BJ (cell line): ENCODE results near the gene HLA-DQA1. TPM values are rescaled to one million over a fixed set of nuclear protein-coding genes. Genes with fewer than 3 reads are reported as not detected.

Source experiments
- CTCF ChIA-PET: fragments of 350-600 bp; formaldehyde crosslinking; extraction: SDS; loops from one replicate; lab custom pipeline; 2021; ENCODE audit warnings: antibody characterized with exemption, inconsistent platforms; lab: Yijun Ruan, JAX
- POLR2A ChIA-PET: fragments of 300-600 bp; sonication (Branson Sonifier 250); formaldehyde crosslinking; extraction: SDS; loops from one replicate; lab custom pipeline; 2021; ENCODE audit warnings: antibody characterized with exemption; lab: Charles Lee
- DNase-seq: peaks from one replicate; pipeline ENCODE4 v3.0.0-alpha.2; 2011; ENCODE audit warnings: low read depth
- H3K27me3 ChIP-seq: 2 replicates; pipeline ENCODE4 v1.6.0; 2011; ENCODE audit warnings: low read length; ENCODE audit not compliant: control insufficient read depth, insufficient read depth
- H3K36me3 ChIP-seq: 2 replicates; pipeline ENCODE4 v1.5.1; 2011; ENCODE audit warnings: low read length; ENCODE audit not compliant: control insufficient read depth, insufficient read depth
- H3K4me3 ChIP-seq: 2 replicates; pipeline ENCODE4 v1.5.1; 2011; ENCODE audit warnings: low read depth, mild to moderate bottlenecking, control low read depth, low read length
- polyA plus RNA-seq: library from polyadenylated mRNA; depleted of rRNA; stranded (reverse); fragments of >200 nt; gene quantifications from 2 replicates; pipeline ENCODE4 v1.2.3, GENCODE V29; 2011
- TF ChIP-seq, protein P1 (sequence below): IDR thresholded peaks from 2 replicates; pipeline ENCODE4 v1.5.1; 2011; ENCODE audit warnings: low read depth, mild to moderate bottlenecking, control low read depth, inconsistent platforms, low read length, moderate library complexity; ENCODE audit not compliant: insufficient read depth

Gene HLA-DQA1
- polyA plus RNA-seq, 1 experiment, result not detected

DNA sequence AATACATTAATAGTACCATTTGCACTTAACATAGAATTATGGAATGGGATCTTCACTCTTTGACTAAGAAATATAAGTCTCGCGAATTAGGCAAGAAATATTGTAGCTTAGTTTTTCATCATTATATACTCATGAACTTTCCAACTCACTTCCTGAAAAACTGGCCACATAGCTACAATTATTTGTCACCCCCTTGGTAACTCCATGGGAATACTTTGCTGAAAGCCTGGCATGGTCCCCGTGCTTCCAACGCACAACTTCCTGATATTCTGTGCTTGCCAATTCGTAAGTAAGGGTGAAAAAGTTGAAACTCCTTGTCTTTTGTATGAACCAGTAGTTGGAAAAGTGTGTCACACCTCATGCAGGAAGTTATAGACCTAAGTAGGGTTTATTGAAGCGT, 23.7 kb upstream of the HLA-DQA1 start:
- ChIA-PET CTCF (no interaction called here), POLR2A (no interaction called here)
- DNase-seq, result no peak
- H3K27me3 ChIP-seq, result no peaks in the 10 kb centered on the region
- no peak overlapping the region for H3K4me3 ChIP-seq
- no peaks in the 10 kb centered on the region for H3K36me3 ChIP-seq
- TF ChIP-seq, protein P1, sequence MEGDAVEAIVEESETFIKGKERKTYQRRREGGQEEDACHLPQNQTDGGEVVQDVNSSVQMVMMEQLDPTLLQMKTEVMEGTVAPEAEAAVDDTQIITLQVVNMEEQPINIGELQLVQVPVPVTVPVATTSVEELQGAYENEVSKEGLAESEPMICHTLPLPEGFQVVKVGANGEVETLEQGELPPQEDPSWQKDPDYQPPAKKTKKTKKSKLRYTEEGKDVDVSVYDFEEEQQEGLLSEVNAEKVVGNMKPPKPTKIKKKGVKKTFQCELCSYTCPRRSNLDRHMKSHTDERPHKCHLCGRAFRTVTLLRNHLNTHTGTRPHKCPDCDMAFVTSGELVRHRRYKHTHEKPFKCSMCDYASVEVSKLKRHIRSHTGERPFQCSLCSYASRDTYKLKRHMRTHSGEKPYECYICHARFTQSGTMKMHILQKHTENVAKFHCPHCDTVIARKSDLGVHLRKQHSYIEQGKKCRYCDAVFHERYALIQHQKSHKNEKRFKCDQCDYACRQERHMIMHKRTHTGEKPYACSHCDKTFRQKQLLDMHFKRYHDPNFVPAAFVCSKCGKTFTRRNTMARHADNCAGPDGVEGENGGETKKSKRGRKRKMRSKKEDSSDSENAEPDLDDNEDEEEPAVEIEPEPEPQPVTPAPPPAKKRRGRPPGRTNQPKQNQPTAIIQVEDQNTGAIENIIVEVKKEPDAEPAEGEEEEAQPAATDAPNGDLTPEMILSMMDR, result no peak

- Histone ChIP-seq H3K27me3 (no peaks in the 10 kb centered on the region), H3K36me3 (no peaks in the 10 kb centered on the region), H3K4me3 (no peak overlapping the region)
- ChIA-PET CTCF (no interaction called here), POLR2A (no interaction called here)
- TF ChIP-seq, protein P1, result no peak
- no peak for DNase-seq
Observed at GRCh38 chr6:32614366-32615081, 22.7 kb upstream of the HLA-DQA1 start.

DNA sequence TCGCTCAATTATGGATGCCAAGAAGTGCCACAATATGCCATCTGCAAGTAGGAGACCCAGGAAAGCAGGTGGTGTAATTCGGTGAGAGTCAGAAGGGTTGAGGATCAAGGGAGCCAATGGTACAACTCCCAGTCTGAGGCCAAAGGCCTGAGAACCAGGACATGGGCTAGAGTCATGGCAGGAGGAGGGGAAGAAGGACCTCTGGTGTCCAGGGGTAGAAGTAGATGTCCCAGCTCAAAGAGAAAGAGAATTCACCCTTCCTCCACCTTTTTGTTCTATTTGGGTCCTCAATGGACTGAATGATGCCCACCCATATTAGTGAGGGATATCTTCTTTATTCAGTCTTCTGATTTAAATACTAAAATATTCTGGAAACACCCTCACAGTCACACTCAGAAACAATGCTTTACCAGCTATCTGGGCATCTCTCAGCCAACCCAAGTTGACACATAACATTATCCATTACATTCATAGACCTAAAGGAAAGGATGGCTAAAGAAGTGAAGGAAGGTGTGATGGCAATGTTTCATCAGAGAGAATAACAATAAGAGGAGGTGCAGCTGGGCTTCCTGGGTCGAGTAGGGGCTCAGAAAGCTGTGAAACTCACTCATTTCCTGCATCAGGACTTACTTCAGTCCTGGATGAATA, 21.2 kb upstream of the HLA-DQA1 start:
- no peaks in the 10 kb centered on the region for H3K36me3 ChIP-seq
- no peak for DNase-seq
- H3K27me3 ChIP-seq, result no peaks in the 10 kb centered on the region
- TF ChIP-seq, protein P1, result no peak
- CTCF ChIA-PET, result interaction anchor here (0.7 kb wide), 1 partner anchor 289 kb away, joined by 3 read pairs; no protein-coding TSS in a partner anchor
- H3K4me3 ChIP-seq, result no peak overlapping the region
- POLR2A ChIA-PET, result no interaction called here

GRCh38 chr6:32617751-32618150, 19.5 kb upstream of the HLA-DQA1 start:
- Histone ChIP-seq H3K27me3 (no peaks in the 10 kb centered on the region), H3K36me3 (no peaks in the 10 kb centered on the region), H3K4me3 (no peak overlapping the region)
- CTCF ChIA-PET, result interaction anchor here (0.7 kb wide), 1 partner anchor 43 kb away, joined by 3 read pairs; no protein-coding TSS in a partner anchor
- TF ChIP-seq, protein P1, result no peak
- POLR2A ChIA-PET, result no interaction called here
- DNase-seq, result no peak

DNA sequence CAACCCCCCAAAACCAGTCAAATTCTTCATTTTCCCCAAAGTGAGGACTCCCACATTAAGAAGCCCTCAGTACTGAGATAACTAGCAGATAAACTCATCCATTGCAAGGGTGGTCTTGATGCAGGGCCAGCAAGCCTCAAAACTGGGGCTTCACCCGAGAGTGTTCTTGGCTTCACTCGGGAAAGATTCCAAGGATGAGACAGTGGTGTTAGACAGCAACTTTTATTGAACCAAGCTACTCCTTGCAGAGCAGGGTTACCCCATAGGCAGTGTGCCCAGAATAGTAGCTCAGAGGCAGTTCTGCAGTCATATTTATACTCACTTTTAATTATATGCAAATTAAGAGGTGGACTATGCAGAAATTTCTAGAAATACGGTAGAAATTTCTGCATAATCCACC, 15.8 kb upstream of the HLA-DQA1 start:
- DNase-seq, result no peak
- POLR2A ChIA-PET, result no interaction called here
- H3K36me3 ChIP-seq, result no peaks in the 10 kb centered on the region
- CTCF ChIA-PET, result interaction anchor here (1.4 kb wide), 1 partner anchor 246 kb away, joined by 4 read pairs; no protein-coding TSS in a partner anchor
- H3K4me3 ChIP-seq, result no peak overlapping the region
- TF ChIP-seq, protein P1, result no peak
- no peaks in the 10 kb centered on the region for H3K27me3 ChIP-seq
